ENCODE data around the gene SLC6A18. TPM values are rescaled to one million over a fixed set of nuclear protein-coding genes. Genes with fewer than 3 reads are reported as not detected.

SLC6A18 gene
- total and polyA plus RNA-seq, 9 of the 15 experiments (the other 6 are each of a cell fraction or from before 2014, with no cell fraction given) = not detected

- TF ChIP-seq HOMEZ (CRISPR knock-in tag; IDR thresholded peaks at IDR 0.05) (no peak), NFIX (CRISPR knock-in tag; IDR thresholded peaks at IDR 0.05; ENCODE audit: low read depth) (no peak), SIRT6 (IDR thresholded peaks at IDR 0.05; ENCODE audit: low read depth, low read length) (no peak), KLF13 (tag; IDR thresholded peaks at IDR 0.05; ENCODE audit: borderline replicate concordance, low read depth) (no peak), DNMT1 (IDR thresholded peaks at IDR 0.05) (no peak), ZNF431 (CRISPR knock-in tag; IDR thresholded peaks at IDR 0.05) (no peak), ELF1 (tag; IDR thresholded peaks at IDR 0.05) (no peak), PTRF (tag; IDR thresholded peaks at IDR 0.05) (no peak), SMARCA5 (IDR thresholded peaks at IDR 0.05) (no peak)
- TF ChIP-seq, protein P1, sequence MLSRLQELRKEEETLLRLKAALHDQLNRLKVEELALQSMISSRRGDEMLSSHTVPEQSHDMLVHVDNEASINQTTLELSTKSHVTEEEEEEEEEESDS (CRISPR knock-in tag; IDR thresholded peaks at IDR 0.05) = no peak
These were observed 41.6 kb upstream of the SLC6A18 start (continued) for GRCh38 chr5:1183424-1184162.

- FAIRE-seq (no peak), ATAC-seq (no peak), DNase-seq (ENCODE audit: extremely low read depth in 1 of 4, low spot score in 3 of 4) (no peak)
- Histone ChIP-seq H3K27ac (ENCODE audit: extremely low read depth, low read depth, low read length) (no peak overlapping the region), H3K27me3 (ENCODE audit: control insufficient read depth in 2 of 2, insufficient read depth in 2 of 2, low read length in 2 of 2) (no peaks in the 10 kb centered on the region), H3K36me3 (ENCODE audit: control insufficient read depth, insufficient read depth, low read length) (no peaks in the 10 kb centered on the region), H4K20me1 (replicated peaks; ENCODE audit: control insufficient read depth, insufficient read depth, low read length) (no peaks in the 10 kb centered on the region), H3K9me3 (replicated peaks; ENCODE audit: control insufficient read depth, insufficient read depth, low read depth, low read length) (no peaks in the 10 kb centered on the region), H2AFZ (ENCODE audit: low read depth, low read length) (no peak overlapping the region), H3K79me2 (ENCODE audit: control insufficient read depth, insufficient read depth, low read length) (no peaks in the 10 kb centered on the region), H3K4me1 (replicated peaks in 1 of 2; ENCODE audit: control insufficient read depth in 2 of 2, insufficient read depth in 2 of 2, low read length in 2 of 2) (peaks cover 54 to 86% of the 10 kb centered on the region in 2 experiments), H3K9me1 (ENCODE audit: control insufficient read depth, insufficient read depth, low read length) (no peaks in the 10 kb centered on the region), H3K9ac (ENCODE audit: insufficient read depth in 1 of 2, low read depth in 2 of 2, low read length in 2 of 2) (peak overlapping the region in 1 of 2 experiments; percentile 45; a peak in 1 of 4 replicates), H3K4me3 (no peak overlapping the region), H3K4me2 (ENCODE audit: insufficient read depth, low read length) (no peak overlapping the region)
- CTCF ChIA-PET (ENCODE audit: low intra/inter-chr PET ratio) = no interaction called here
- intact Hi-C loops (cut with micrococcal nuclease) = no loop called here
- 72% methylated on average over 4 of the region's 8 CpGs for WGBS (ENCODE audit: insufficient coverage, low coverage, missing lambda C conversion rate)
- in situ Hi-C loops (cut with MboI) = no loop called here
- POLR2A ChIA-PET = interaction anchor here (0.7 to 1.3 kb wide), 3 partner anchors 10 to 476 kb away, joined by 3 to 4 read pairs (median 4); no protein-coding TSS in a partner anchor
- BruUV-seq (replicated peaks) = no TSS peak
- TF ChIP-seq, protein P2, sequence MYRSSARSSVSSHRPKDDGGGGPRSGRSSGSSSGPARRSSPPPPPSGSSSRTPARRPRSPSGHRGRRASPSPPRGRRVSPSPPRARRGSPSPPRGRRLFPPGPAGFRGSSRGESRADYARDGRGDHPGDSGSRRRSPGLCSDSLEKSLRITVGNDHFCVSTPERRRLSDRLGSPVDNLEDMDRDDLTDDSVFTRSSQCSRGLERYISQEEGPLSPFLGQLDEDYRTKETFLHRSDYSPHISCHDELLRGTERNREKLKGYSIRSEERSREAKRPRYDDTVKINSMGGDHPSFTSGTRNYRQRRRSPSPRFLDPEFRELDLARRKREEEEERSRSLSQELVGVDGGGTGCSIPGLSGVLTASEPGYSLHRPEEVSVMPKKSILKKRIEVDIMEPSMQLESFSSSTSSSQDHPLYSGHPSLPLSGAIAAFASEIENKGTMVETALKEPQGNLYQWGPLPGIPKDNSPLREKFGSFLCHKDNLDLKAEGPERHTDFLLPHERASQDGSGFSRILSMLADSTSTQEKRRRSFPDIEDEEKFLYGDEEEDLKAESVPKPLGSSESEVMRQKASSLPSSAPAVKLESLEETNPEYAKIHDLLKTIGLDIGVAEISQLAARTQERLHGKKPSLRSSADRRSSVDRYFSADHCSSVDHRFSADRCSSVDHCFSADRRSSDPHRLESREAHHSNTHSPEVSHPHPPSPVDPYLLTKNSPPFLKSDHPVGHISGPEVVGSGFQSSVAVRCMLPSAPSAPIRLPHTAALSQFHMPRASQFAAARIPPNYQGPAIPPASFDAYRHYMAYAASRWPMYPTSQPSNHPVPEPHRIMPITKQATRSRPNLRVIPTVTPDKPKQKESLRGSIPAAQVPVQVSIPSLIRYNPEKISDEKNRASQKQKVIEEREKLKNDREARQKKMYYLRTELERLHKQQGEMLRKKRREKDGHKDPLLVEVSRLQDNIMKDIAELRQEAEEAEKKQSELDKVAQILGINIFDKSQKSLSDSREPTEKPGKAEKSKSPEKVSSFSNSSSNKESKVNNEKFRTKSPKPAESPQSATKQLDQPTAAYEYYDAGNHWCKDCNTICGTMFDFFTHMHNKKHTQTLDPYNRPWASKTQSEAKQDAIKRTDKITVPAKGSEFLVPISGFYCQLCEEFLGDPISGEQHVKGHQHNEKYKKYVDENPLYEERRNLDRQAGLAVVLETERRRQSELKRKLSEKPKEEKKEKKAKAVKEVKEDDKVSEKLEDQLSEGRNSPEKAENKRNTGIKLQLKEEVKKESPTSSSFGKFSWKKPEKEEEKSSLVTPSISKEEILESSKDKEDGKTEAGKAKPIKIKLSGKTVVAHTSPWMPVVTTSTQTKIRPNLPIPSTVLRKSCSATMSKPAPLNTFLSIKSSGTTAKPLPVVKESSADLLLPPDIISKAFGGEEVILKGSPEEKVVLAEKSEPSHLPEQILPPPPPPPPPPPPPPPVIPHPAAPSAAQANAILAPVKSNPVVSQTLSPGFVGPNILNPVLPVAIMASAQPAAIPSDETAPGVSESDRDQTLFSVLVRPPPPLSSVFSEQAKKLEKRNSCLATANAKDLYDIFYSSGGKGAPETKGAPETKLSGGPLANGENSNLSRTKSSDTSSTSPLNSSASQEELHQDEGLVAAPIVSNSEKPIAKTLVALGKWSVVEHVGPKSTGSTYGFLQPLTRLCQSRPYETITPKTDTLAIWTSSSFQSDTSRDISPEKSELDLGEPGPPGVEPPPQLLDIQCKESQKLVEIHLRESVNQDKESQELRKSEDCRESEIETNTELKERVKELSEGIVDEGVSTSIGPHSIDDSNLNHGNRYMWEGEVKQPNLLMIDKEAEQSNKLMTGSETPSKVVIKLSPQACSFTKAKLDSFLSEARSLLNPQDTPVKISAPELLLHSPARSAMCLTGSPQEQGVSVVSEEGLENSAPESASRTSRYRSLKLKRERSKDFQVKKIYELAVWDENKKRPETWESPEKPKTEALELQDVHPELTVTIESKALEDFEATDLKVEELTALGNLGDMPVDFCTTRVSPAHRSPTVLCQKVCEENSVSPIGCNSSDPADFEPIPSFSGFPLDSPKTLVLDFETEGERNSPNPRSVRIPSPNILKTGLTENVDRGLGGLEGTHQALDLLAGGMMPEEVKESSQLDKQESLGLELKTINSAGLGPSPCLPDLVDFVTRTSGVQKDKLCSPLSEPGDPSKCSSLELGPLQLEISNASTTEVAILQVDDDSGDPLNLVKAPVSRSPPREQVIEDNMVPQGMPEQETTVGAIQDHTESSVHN (IDR thresholded peaks at IDR 0.05; ENCODE audit: borderline replicate concordance in 1 of 2, low read depth in 1 of 2) = no peak
These were observed 41.1 kb upstream of the SLC6A18 start for GRCh38 chr5:1184163-1184470.

Measured in K562 (cell line).